ENCODE results near the gene PRKACA. TPM values are rescaled to one million over a fixed set of nuclear protein-coding genes. Genes with fewer than 3 reads are reported as not detected.
"Not testable (repeated sequence)": the region's sequence is repeated elsewhere in the genome, so short reads cannot be mapped to it uniquely, and the experiment has no call there.

The PRKACA gene
- total RNA-seq, 1 donor from 2014 or later = 514 TPM

DNA sequence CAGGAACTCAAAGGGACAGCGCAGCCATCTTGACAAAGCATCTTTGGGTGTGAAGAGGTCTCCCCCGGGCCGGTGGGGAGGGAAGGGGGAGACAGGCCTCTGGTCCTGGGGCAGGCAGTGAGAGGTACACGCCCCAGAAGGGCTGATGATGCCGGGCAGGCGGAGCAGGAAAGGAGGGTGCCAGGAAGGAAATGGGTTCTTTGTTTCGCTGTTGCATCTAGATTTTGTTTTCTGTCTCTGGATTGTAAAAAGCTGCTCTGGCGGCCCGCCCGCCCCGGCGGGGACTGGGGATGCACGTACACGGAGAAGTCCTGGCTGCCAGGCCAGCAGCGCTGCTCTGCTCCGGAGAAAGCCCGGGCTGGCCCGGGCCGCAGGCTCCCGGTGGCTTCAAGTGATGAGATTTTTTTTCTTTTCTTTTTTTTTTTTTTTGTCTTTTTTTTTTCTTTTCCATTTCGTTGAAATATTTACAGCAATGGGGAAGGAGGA is 32.0 kb upstream of the PRKACA start:
- intact Hi-C loops (cut with micrococcal nuclease) = no loop called here
- ATAC-seq (peak; percentile 74), DNase-seq (peak; percentile 90)

DNA sequence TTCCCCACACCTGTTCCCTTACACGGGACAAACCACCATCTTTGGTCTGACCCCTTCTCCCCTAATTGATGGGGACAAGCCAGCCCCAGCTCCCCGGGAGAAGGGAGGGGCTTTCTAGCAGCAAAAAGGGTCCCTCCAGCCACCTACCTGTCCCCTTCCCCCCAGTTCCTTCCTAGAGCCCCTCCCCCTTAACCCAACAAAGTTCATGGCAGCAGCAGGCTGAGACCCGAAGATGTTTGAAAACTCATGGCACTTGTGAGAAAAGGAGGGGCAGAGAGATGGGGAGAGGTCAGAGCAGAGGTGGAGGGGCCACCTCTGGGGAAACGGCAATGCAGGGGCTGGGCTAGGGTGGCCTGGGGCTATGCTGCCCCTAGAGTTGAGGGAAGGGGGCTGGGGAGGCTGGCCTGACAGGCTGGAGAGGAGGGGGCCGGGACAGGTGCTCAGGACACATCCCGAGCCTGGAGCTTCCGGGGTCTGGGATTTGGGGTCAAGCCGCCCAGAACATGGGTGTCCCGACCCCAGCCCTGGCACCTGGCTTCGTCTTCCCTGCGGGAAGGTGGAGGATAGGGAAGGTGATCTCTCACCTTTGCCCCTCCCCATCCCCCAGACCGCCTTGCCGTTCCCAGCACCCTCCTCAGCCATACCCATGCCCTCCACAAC is 31.3 kb upstream of the PRKACA start:
- DNase-seq (no peak), ATAC-seq (peak; percentile 4)
- intact Hi-C loops (cut with micrococcal nuclease) = no loop called here

DNA sequence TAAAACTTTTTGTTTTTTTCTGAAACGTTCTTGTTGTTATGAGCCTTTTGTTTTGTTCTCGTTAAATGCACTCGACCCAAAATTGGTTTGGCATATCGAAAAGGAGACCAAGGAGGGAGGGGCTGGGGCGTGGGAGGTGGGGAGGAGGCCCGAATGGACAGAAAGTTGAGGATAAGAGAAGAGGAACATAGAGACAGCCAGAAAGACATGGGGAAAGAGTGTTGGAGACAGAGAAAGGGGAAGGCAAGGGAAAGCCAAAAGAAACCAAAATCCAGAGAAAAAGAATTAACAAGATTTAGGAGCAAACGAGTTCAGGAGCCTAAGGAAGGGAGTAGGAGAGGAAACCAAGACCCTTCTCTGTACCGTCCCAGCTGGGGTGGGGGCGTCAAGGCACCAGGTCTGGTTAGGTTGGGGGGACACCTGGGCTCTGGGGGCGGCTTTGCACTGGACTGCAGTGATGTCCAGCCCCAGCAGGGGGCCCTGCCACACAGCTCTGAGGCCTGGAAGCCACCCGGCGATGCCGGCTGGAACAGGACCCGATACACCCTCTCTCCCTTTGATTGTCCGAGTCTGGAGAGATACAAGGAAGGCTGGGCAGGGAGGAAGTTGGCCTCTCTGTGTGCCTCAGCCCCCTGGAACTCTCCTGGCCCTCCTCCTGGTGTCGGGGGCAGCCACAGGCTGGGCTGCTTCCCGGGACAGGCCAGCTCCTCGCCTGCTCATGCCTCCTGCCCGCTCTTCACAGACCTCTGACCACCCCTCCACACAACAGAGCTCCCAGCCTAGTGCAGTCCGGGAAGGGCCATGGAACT is 30.4 kb upstream of the PRKACA start:
- intact Hi-C loops (cut with micrococcal nuclease) = no loop called here

DNA sequence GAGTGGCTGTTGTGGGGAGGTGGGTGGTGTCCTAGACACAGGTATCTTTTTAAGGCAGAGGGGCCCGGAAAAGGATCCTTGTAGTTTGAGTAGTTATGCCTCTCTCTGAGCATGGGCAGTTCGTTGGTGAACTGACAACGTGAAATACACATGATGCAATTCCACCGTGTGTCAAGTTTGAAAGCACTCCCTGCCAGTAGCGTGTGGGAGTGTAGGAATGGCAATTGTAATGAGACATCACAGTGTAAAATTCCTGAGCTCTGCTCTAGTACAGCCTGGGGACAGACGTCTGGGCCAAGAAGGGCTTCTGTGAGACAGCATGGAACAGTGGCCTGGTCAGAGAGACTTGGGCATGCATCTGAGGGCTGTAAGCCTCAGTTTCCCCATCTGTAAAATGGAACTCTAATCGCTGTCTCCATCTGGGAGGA is 29.2 kb upstream of the PRKACA start:
- no peak for DNase-seq
- intact Hi-C loops (cut with micrococcal nuclease) = no loop called here
- ATAC-seq = no peak

More for the DNA sequence above, 30.4 kb upstream of the PRKACA start:
- ATAC-seq (peak; percentile 84), DNase-seq (peak; percentile 87)

DNA sequence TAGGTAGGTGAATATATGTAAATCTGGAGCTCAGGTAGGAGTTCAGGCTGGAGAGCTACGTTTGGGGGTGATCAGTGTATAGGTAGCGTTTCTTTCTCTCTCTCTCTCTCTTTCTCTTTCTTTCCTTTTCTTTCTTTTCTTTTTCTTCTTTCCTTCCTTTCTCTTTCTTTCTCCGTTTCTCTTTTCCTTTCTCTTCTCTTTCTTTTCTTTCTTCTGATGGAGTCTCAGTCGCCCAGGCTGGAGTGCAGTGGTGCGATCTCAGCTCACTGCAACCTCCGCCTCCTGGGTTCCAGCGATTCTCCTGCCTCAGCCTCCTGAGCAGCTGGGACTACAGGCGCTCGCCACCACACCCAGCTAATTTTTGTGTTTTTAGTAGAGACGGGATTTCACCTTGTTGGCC is 28.6 kb upstream of the PRKACA start:
- intact Hi-C loops (cut with micrococcal nuclease); ATAC-seq; DNase-seq: not testable (repeated sequence)

- no peak for ATAC-seq
- intact Hi-C loops (cut with micrococcal nuclease) = no loop called here
These were observed 27.8 kb upstream of the PRKACA start for GRCh38 chr19:14145381-14145780.

GRCh38 chr19:14142262-14143190 is 25.0 kb upstream of the PRKACA start:
- ATAC-seq (no peak), DNase-seq (no peak)
- intact Hi-C loops (cut with micrococcal nuclease) = no loop called here

More at GRCh38 chr19:14145381-14145780, 27.8 kb upstream of the PRKACA start:
- DNase-seq = no peak

DNA sequence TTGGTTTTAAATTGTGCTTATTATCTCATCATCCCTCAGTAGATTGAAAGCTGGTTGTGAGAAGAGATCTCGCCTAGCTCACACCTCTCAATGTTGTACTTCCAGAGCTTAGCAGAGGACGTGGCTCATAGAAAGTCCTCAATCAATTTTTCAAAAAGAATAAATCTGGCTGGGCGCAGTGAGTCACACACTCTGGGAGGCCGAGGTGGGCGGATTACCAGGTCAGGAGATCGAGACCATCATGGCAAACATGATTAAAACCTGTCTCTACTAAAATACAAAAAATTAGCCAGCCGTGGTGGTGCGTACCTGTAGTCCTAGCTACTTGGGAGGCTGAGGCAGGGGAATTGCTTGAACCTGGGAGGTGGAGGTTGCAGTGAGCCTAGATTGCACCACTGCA is 23.5 kb upstream of the PRKACA start:
- DNase-seq (no peak), ATAC-seq (no peak)
- intact Hi-C loops (cut with micrococcal nuclease) = no loop called here

DNA sequence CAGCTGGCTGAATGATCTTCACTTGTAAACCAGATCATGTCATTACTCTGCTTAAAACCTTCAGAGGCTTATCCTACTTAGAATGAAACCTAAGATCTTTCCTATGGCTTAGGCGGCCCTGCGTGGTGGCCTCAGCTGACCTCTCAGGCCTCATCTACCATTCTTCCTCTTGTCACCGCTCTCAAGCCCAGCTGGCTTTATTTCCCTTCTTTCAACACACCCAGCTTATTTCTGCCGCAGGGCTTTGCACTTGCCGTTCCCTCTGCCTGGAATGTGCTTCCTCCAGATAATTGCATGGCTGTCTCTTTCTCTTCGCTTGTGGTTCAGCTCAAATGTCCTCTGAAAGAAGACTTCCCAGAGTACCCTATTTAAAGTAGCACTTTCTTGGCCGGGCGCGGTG is 22.4 kb upstream of the PRKACA start:
- DNase-seq (peak; percentile 65), ATAC-seq (no peak)
- intact Hi-C loops (cut with micrococcal nuclease) = no loop called here

DNA sequence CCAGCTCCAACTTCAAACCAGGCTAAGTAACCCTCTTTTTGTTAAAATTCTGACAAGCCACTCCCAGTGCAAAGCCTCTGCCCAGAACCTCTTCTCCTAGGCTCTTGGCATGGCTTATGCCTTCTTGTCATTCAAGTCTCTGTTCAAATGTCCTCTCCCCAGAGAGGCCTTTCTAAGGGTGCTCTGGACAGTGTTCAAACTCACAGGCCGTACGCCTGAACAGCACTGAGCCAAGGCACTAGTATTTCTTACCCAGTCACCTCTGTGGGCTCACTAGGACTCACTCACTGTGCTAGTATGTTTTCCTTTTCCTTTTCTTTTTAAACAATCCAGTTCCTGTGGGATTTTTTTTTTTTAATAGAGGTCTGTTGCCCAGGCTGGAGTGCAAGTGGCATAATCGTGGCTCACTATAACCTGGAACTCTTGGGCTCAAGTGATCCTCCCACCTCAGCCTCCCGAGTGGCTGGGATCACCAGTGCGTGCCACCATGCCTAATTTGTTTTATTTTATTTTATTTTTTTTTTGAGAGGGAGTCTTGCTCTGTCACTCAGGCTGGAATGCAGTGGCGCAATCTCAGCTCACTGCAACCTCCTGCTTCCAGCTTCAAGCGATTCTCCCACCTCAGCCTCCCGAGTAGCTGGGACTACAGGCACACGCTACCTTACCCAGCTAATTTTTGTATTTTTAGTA is 21.2 kb upstream of the PRKACA start:
- DNase-seq (no peak), ATAC-seq (peak; percentile 13)
- intact Hi-C loops (cut with micrococcal nuclease) = no loop called here

- DNase-seq (peak; percentile 99), ATAC-seq (peak; percentile 91)
- intact Hi-C loops (cut with micrococcal nuclease) = no loop called here
These were observed 19.1 kb upstream of the PRKACA start, which contains the start of gene ASF1B for GRCh38 chr19:14136509-14137281. ASF1B (minus strand) TSS chr19:14136589; CDS start chr19:14136456, 133 bp downstream.

DNA sequence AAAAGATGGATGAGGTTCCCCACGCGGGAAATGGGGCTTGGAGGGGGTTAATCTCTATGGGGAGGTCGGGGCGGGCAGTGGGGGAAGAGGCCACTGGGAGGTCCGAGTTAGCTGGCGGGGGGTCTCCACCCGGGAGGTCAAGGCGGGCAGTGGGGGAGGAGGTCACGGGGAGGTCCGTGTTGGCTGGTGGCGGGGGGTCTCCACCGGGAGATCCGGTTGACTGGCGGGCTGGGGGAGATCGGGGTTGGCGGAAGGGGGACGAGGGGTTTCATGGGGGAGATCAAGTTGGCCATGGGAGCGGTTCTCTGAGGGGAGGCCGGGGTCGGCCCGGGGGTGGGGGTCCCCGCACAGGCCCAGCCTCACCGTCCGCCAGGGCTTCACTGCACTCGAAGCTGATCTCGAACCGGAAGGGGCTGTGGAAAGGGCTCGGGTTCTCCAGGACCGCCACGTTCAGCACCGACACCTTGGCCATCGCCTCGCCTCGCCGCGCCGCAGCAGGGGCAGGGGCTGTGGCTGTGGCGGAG is 18.5 kb upstream of the PRKACA start:
- no peak for ATAC-seq
- intact Hi-C loops (cut with micrococcal nuclease) = no loop called here
- no peak for DNase-seq

DNA sequence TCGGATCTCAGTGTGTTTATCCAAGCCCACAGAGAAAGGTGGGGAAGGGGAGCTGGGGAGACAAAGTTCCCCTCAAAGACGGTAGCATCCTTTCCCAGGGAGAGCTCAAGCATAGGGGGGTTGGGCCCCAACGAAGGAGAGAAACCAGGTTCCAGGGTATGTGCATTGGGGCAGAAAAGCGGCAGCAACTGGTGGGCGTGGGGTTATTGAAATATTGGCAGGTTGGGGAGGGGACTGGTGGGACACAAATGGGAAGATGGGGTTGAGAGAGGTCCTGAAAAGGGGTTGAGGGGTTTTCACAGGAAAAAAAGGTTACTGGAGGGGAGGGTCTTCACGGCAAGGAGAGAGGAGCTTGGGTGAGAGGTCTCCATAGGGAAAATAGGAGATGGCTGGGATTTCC is 17.8 kb upstream of the PRKACA start:
- intact Hi-C loops (cut with micrococcal nuclease) = no loop called here
- no peak for ATAC-seq
- DNase-seq = no peak

GRCh38 chr19:14127929-14128509 is 10.5 kb upstream of the PRKACA start:
- DNase-seq = no peak
- intact Hi-C loops (cut with micrococcal nuclease) = no loop called here
- ATAC-seq = peak; percentile 91

GRCh38 chr19:14127176-14127575 is 9.6 kb upstream of the PRKACA start:
- intact Hi-C loops (cut with micrococcal nuclease) = no loop called here
- peak; percentile 57 for DNase-seq
- peak; percentile 74 for ATAC-seq

- intact Hi-C loops (cut with micrococcal nuclease) = no loop called here
These were observed 5.4 kb upstream of the PRKACA start for GRCh38 chr19:14122924-14123323.

GRCh38 chr19:14120497-14120780 is 2.9 kb upstream of the PRKACA start:
- intact Hi-C loops (cut with micrococcal nuclease) = no loop called here
- DNase-seq (no peak), ATAC-seq (no peak)

More at GRCh38 chr19:14122924-14123323, 5.4 kb upstream of the PRKACA start:
- ATAC-seq (no peak), DNase-seq (no peak)
